HCT116 (cell line): ENCODE results near the gene SAPCD2. TPM values are rescaled to one million over a fixed set of nuclear protein-coding genes. Genes with fewer than 3 reads are reported as not detected.

ENCODE experiments used
- ATAC-seq: fragments of 200-7000 bp; cut with Tn5 transposase; 2 replicates; pipeline ENCODE4 v1.9.1; 2020; ENCODE audit warnings: mild to moderate bottlenecking, moderate library complexity
- BruUV-seq: library from RNA; stranded (reverse); fragments of 400-500 nt; replicated peaks from 2 replicates; lab custom pipeline; 2021; lab: Mats Ljungman, UMichigan
- CTCF ChIA-PET: fragments of 300-600 bp; sonication (Branson Sonifier 250); formaldehyde crosslinking; loops from one replicate; lab custom pipeline; 2021; ENCODE audit warnings: antibody characterized with exemption; lab: Charles Lee
- POLR2A ChIA-PET: fragments of 300-600, 350-600 bp; sonication (Branson Sonifier 250); formaldehyde crosslinking; loops from one replicate; lab custom pipeline; 2021; ENCODE audit warnings: antibody characterized with exemption; lab: Charles Lee
- RAD21 ChIA-PET, 2 experiments: fragments of 300-600 bp; sonication (Branson Sonifier 250); formaldehyde crosslinking; loops; one replicate each; lab custom pipeline; 2023; ENCODE audit warnings: low total read pairs in 2 of 2; ENCODE audit not compliant: uncharacterized antibody in 2 of 2, unreplicated experiment in 2 of 2, low non-redundant PET in 1 of 2; lab: Charles Lee
- DNase-seq: peaks from one replicate; pipeline ENCODE4 v3.0.0-alpha.2; 2010; ENCODE audit warnings: low read depth, low spot score
- H2AFZ ChIP-seq: fragments of 200-600 bp; shearing (Covaris generic), sonication (generic); 2 replicates; pipeline ENCODE4 v1.6.1; 2017; ENCODE audit warnings: low read depth, mixed run types, mixed read lengths, antibody characterized with exemption, low read length; ENCODE audit not compliant: poor library complexity, severe bottlenecking
- H3K27ac ChIP-seq: 2 replicates; pipeline ENCODE4 v1.5.1; 2012; ENCODE audit warnings: low read depth, low read length
- H3K27me3 ChIP-seq: fragments of 200-600 bp; sonication (generic); 2 replicates; pipeline ENCODE4 v1.6.1; 2016; ENCODE audit warnings: mixed run types, low read length, mixed read lengths; ENCODE audit not compliant: insufficient read depth
- H3K36me3 ChIP-seq, 2 experiments: fragments of 200-500 bp in 1 of 2; fragments of 200-600 bp in 1 of 2; sonication (Bioruptor generic) in 1 of 2; sonication (generic) in 1 of 2; 2 replicates each; pipeline versions ENCODE4 v1.5.1 to v1.6.1; 2014 to 2016; ENCODE audit warnings: low read length in 2 of 2, inconsistent platforms in 1 of 2, mixed read lengths in 1 of 2, mixed run types in 1 of 2; ENCODE audit not compliant: insufficient read depth in 2 of 2, control insufficient read depth in 1 of 2
- H3K4me1 ChIP-seq, 2 experiments: fragments of 200-600 bp in 1 of 2; sonication (generic) in 1 of 2; 2 replicates each; pipeline versions ENCODE4 v1.5.1 to v1.6.1; 2012 to 2017; ENCODE audit warnings: low read length in 2 of 2, inconsistent platforms in 1 of 2, mild to moderate bottlenecking in 1 of 2, mixed read lengths in 1 of 2, mixed run types in 1 of 2, moderate library complexity in 1 of 2; ENCODE audit not compliant: insufficient read depth in 2 of 2, control insufficient read depth in 1 of 2
- H3K4me2 ChIP-seq: fragments of 200-600 bp; sonication (generic); 2 replicates; pipeline ENCODE4 v1.6.1; 2017; ENCODE audit warnings: mixed run types, low read length, mixed read lengths
- H3K4me3 ChIP-seq, 2 experiments: fragments of 200-600 bp in 1 of 2; sonication (generic) in 1 of 2; replicated peaks in 1 of 2; 2 replicates each; pipeline ENCODE4 v1.5.1; 2011 to 2016; ENCODE audit warnings: low read length in 2 of 2, control low read depth in 1 of 2, low read depth in 1 of 2, mild to moderate bottlenecking in 1 of 2, mixed read lengths in 1 of 2, mixed run types in 1 of 2
- H3K79me2 ChIP-seq: fragments of 200-600 bp; sonication (generic); 2 replicates; pipeline ENCODE4 v1.6.1; 2017; ENCODE audit warnings: mild to moderate bottlenecking, mixed run types, low read length, moderate library complexity, mixed read lengths; ENCODE audit not compliant: insufficient read depth
- H3K9ac ChIP-seq: fragments of 200-600 bp; sonication (generic); 2 replicates; pipeline ENCODE4 v1.6.1; 2016; ENCODE audit warnings: low read length, mixed read lengths
- H3K9me2 ChIP-seq: fragments of 200-600 bp; sonication (generic), shearing (Covaris generic); 2 replicates; pipeline ENCODE4 v1.6.1; 2017; ENCODE audit warnings: mixed run types, mild to moderate bottlenecking, moderate library complexity; ENCODE audit not compliant: insufficient read depth
- H3K9me3 ChIP-seq, 2 experiments: fragments of 200-500 bp in 1 of 2; fragments of 200-600 bp in 1 of 2; sonication (Bioruptor generic) in 1 of 2; sonication (generic) in 1 of 2; 2 replicates each; pipeline ENCODE4 v1.6.1; 2014 to 2017; ENCODE audit warnings: low read length in 2 of 2, mixed read lengths in 2 of 2, inconsistent platforms in 1 of 2, low read depth in 1 of 2, mild to moderate bottlenecking in 1 of 2, mixed run types in 1 of 2, moderate library complexity in 1 of 2; ENCODE audit not compliant: control insufficient read depth in 1 of 2, insufficient read depth in 1 of 2
- H4K20me1 ChIP-seq: fragments of 200-600 bp; sonication (generic), shearing (Covaris generic); 2 replicates; pipeline ENCODE4 v1.6.1; 2017; ENCODE audit warnings: mixed run types, mild to moderate bottlenecking, moderate library complexity; ENCODE audit not compliant: insufficient read depth
- EGR1 ChIP-seq: IDR thresholded peaks from 2 replicates; pipeline ENCODE4 v1.6.1; 2012; ENCODE audit warnings: low read depth
- FOSL1 ChIP-seq: IDR thresholded peaks from 2 replicates; pipeline ENCODE4 v1.6.1; 2012; ENCODE audit warnings: low read depth
- TCF7L2 ChIP-seq: IDR thresholded peaks from 2 replicates; pipeline ENCODE4 v1.7.0; 2011; ENCODE audit warnings: borderline replicate concordance, inconsistent platforms; ENCODE audit not compliant: insufficient read depth, insufficient read length; ENCODE audit errors: extremely low read depth
- intact Hi-C: fragments of 100-400 bp; cut with micrococcal nuclease; formaldehyde crosslinking; loops from 2 replicates; pipeline ENCODE4 v1.10.0; 2022
- total RNA-seq: library from RNA; stranded (reverse); gene quantifications from one replicate; pipeline ENCODE4 v1.2.1, GENCODE V29; 2021; ENCODE audit not compliant: unreplicated experiment
- TF ChIP-seq, protein P1 (sequence below): IDR thresholded peaks from 2 replicates; pipeline ENCODE4 v1.6.1; 2012; ENCODE audit warnings: low read depth

The SAPCD2 gene
- total RNA-seq, 1 experiment from 2014 or later = 71.7 TPM

GRCh38 chr9:137019891-137020683, 50.3 kb downstream of the SAPCD2 start:
- no peaks in the 10 kb centered on the region for H3K9me3 ChIP-seq
- BruUV-seq = no TSS peak
- POLR2A ChIA-PET = no interaction called here

More at GRCh38 chr9:137019891-137020683, 50.3 kb downstream of the SAPCD2 start:
- H3K4me1 ChIP-seq = peaks cover 8 to 16% of the 10 kb centered on the region in 2 experiments; a peak in 3 of 4 replicates
- H3K4me2 ChIP-seq = no peak overlapping the region
- TF ChIP-seq FOSL1 = no peak
- TF ChIP-seq, protein P1, sequence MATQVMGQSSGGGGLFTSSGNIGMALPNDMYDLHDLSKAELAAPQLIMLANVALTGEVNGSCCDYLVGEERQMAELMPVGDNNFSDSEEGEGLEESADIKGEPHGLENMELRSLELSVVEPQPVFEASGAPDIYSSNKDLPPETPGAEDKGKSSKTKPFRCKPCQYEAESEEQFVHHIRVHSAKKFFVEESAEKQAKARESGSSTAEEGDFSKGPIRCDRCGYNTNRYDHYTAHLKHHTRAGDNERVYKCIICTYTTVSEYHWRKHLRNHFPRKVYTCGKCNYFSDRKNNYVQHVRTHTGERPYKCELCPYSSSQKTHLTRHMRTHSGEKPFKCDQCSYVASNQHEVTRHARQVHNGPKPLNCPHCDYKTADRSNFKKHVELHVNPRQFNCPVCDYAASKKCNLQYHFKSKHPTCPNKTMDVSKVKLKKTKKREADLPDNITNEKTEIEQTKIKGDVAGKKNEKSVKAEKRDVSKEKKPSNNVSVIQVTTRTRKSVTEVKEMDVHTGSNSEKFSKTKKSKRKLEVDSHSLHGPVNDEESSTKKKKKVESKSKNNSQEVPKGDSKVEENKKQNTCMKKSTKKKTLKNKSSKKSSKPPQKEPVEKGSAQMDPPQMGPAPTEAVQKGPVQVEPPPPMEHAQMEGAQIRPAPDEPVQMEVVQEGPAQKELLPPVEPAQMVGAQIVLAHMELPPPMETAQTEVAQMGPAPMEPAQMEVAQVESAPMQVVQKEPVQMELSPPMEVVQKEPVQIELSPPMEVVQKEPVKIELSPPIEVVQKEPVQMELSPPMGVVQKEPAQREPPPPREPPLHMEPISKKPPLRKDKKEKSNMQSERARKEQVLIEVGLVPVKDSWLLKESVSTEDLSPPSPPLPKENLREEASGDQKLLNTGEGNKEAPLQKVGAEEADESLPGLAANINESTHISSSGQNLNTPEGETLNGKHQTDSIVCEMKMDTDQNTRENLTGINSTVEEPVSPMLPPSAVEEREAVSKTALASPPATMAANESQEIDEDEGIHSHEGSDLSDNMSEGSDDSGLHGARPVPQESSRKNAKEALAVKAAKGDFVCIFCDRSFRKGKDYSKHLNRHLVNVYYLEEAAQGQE = no peak
- no peak for TF ChIP-seq EGR1
- no peak for TF ChIP-seq TCF7L2
- CTCF ChIA-PET = interaction anchor here (1.1 kb wide), 1 partner anchor 9 kb away, joined by 4 read pairs; no protein-coding TSS in a partner anchor
- ATAC-seq = no peak
- H3K4me3 ChIP-seq = no peak overlapping the region
- peaks cover 18 to 19% of the 10 kb centered on the region in 2 experiments; a peak in 3 of 4 replicates for H3K36me3 ChIP-seq
- no peaks in the 10 kb centered on the region for H3K9me2 ChIP-seq
- intact Hi-C loops = no loop called here
- DNase-seq = no peak
- H3K9ac ChIP-seq = no peak overlapping the region
- RAD21 ChIA-PET = no interaction called here
- no peaks in the 10 kb centered on the region for H4K20me1 ChIP-seq
- H3K79me2 ChIP-seq = peaks cover 6% of the 10 kb centered on the region
- H2AFZ ChIP-seq = no peak overlapping the region
- no peak overlapping the region for H3K27ac ChIP-seq
- H3K27me3 ChIP-seq = no peaks in the 10 kb centered on the region
